GM10266 (cell line): ENCODE results near the gene TMTC1.

Source experiments
- DNase-seq: peaks from one replicate; pipeline ENCODE4 v3.0.0; 2012; ENCODE audit errors: extremely low spot score
- CTCF ChIP-seq: IDR thresholded peaks from 2 replicates; pipeline ENCODE4 v1.5.1; 2012; ENCODE audit warnings: mild to moderate bottlenecking, low read depth; ENCODE audit not compliant: control insufficient read depth, insufficient read depth; ENCODE audit errors: missing control alignments

TMTC1 gene

GRCh38 chr12:29692237-29692636 is 91.5 kb downstream of the TMTC1 start:
- no peak for TF ChIP-seq CTCF
- no peak for DNase-seq

GRCh38 chr12:29691161-29691854 is 92.4 kb downstream of the TMTC1 start:
- no peak for DNase-seq
- no peak for TF ChIP-seq CTCF

- TF ChIP-seq CTCF, result no peak
- no peak for DNase-seq
These were observed 93.0 kb downstream of the TMTC1 start for GRCh38 chr12:29690728-29691127.

- DNase-seq, result no peak
- TF ChIP-seq CTCF, result no peak
These were observed 94.8 kb downstream of the TMTC1 start for GRCh38 chr12:29688914-29689313.

GRCh38 chr12:29682088-29682487 is 101.7 kb downstream of the TMTC1 start:
- DNase-seq, result no peak
- no peak for TF ChIP-seq CTCF

GRCh38 chr12:29681370-29681769 is 102.4 kb downstream of the TMTC1 start:
- TF ChIP-seq CTCF, result no peak
- no peak for DNase-seq

GRCh38 chr12:29676676-29677075 is 107.1 kb downstream of the TMTC1 start:
- DNase-seq, result no peak

More at GRCh38 chr12:29676676-29677075, 107.1 kb downstream of the TMTC1 start:
- TF ChIP-seq CTCF, result no peak
